ENCODE data around the gene PSG1.
"Not testable (repeated sequence)": the region's sequence is repeated elsewhere in the genome, so short reads cannot be mapped to it uniquely, and the experiment has no call there.

The PSG1 gene

DNA sequence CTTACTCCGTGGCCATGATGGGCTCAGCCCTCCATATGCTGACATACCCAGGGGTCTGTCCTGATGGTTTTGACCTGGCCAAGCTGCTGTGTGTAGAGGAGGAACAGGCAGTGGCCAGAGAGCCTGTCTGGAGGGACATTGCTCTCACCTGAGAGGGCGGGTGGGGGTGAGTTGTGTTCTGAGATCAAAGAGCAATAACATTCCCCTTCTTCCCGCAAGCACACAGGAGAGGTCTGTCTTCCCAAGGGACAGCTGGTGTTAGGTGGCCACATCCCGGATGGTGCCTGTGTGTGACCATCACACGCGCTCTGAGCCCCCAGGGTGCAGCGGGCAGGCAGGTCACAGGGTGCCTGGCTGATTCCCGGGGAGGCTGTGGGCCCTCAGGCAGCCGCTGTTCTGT, 1.1 kb upstream of the PSG1 start:
- not testable (repeated sequence) for DNase-seq

DNA sequence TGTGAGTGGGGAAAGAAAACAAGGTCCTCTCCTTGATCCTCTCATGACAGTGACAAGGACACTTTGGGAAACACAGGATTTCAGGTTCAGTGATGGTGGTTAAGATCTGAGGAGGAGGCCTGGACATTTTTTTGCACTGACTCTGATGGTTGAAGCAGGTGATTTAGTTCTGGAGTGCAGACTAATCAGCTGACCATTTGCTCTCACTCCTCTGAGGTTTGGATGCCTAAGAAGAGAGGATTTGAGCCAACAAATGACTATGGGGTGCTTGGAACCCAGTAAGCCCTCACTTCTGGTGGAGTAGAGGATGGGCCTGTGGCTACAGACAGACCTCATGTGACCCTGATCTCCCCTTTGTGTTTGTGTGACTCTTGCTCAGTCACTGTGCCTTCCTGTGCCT, 2.9 kb downstream of the PSG1 start:
- DNase-seq = not testable (repeated sequence)

DNA sequence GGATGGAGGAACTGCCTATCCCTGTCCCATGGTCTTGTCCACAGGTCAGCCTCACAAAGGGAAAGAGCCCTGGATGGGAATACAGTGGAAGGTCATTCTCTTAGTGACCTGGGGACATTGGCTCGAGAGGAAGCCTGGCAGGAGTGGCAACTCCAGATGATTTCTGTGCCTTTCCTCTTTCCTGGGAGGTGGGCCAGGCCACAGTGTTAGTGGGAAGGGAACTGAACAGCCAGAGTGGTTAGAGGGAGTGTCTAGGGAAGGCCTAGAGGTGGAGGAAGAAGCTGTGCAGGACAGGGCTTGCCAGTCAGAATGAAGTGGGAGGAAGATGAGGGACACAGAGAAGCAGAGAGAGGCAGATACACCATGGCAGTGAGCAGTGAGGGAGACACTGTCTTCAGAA, 3.6 kb downstream of the PSG1 start:
- not testable (repeated sequence) for DNase-seq

DNA sequence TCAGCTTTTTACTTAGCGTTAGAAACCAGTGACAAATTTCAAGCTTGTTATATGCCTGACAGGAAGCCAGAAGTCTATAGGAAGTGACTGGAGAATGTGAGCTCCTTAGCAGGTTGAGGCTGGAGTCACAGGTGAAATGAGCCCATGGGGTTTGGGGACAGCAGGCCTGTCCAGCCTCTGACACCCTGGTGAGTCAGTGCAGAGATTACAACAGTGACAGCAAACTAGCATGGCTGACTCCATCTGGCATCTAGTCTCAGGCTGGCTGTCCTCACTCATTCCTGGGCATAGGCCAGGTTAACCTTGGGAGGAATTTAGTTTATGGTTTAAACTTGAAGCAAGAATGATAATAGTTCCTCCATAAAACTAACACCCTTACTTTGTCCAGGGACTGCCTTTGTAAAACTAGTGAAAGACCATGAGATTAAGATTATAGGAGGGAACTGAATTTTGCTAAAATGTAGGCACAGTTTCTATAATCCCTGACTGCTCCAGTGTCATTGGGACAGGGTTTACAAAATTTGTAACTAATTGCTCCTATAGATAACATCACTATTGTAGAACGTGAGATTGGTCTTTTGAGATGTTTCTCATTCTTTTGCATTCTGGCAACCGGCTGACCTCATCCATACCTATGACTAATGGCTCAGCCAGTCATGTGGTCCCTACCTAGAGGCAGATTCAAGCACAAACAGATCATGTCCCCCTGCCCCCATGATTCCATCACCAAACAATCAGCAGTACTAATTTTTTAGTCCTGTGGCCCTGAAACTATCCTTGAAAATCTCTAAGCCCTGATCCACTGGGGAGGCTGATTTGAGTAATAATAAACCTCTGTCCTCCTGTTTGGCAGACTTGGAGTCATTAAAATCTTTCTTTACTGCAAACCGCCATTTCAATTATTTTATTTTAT, 4.4 kb downstream of the PSG1 start:
- not testable (repeated sequence) for DNase-seq

DNA sequence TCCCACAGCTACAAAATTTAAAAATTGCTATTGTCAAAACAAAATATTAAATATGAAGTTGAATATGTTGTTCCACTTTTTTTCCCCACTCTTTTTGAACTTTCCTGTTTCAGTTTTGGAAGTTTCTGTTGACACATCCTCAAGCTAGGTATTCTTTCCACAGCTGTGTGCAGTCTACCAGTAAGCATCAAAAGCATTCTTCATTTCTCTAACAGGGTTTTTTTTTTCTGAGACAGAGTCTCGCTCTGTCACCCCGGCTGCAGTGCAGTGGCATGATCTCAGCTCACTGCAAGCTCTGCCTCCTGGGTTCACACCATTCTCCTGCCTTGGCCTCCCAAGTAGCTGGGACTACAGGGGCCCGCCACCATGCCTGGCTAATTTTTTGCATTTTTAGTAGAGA, 5.4 kb downstream of the PSG1 start:
- not testable (repeated sequence) for DNase-seq

DNA sequence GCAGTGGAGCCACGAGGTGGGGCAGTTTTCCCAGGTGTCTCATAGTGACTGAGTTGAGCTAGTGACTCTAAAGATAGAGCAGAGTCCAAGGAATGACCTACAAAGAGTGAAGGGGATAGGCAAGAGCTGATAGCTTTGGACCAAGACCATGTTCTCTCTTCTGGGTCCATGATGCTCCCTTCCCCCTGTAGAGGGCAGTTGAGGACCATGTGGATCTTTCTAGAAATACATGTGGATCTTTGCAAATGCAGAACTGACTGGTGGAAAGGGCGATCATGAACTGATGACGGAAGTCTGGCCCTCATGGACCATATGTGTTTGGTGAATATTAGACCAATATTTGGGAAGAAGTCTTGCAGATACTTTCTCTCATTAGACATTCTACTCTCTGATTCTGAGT, 6.9 kb downstream of the PSG1 start:
- no peak for DNase-seq

DNA sequence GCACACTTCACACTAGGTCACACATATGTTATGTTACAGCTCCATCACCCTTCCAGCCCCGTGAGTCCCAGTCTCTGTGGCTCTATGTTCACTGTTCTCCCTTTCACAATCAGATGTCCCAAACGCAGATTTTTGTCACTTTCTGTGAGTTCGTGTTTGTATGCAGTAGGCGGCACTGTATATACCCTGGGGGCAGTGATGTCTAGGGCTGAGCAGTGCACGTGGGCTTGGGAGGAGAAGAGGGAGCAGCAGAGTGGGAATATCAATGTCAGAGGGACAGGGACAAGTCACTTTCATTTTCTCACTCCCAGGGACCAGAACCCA, 22.0 kb downstream of the PSG1 start:
- no peak for DNase-seq

DNA sequence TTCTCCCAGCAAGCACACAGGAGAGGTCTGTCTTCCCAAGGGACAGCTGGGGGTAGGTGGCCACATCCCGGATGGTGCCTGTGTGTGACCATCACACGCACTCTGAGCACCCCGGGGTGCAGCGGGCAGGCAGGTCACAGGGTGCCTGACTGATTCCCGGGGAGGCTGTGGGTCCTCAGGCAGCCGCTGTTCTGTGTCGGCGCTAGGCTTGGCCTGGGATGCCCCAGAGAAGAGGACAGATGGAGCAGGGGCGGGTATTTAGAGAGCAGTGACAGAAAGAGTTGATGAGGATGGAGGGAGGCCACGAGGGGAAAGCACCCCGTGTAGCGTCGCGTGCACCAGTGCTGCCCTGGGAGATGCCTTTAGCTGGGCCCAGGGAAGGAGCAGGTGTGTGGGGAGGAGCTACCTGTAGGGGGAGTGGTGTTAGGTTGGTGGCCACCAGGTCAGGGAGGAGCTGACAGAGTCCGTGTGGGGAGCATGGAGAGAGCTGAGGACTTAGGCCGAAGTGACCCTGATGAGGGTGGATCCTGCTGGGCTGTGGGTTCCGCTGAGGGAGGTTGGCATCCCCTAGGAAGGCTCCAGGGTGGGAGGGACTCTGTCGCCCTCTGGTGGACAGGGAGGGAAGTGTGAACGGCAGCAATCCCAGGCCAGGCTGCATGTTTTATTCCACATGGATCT, 22.5 kb downstream of the PSG1 start:
- not testable (repeated sequence) for DNase-seq

DNA sequence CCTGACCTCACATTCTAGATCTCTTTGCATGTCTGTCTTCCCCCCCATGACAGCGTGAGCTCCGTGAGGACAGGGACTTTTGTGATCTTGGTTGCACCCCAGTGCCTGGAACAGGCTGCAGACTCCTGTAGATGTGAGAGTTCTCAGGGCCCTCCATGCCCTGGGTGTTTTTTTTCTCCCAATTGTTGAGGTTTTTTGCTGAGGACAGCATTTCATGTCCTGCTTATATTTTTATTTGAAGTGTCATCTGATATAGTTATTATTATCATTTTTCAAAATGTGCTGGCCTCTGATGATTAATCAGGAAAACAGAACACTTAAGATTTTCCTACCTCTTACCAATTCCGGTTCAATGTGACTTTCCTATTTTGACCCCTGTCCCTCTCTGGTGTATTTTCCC, 24.8 kb downstream of the PSG1 start:
- not testable (repeated sequence) for DNase-seq

DNA sequence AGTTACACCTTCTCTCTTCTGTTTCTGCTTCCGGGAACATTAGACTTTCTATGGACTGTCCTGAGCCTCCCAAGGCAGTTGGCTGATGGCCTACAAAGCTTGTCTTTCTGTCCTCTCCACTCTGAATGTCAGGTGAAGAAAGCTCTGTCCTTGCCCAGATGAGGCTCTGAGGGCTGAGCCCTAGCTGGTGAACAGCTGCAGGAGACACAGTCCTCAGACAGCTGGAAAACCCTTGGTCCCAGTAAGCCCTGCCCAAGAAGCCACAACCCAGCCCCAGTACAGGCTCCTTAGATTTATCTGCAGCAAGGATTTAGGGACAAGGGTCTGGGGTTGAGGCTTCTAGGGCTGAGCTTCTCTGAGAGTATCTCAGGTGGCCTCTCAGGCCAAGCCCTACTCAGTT, 26.3 kb downstream of the PSG1 start:
- DNase-seq = not testable (repeated sequence)

DNA sequence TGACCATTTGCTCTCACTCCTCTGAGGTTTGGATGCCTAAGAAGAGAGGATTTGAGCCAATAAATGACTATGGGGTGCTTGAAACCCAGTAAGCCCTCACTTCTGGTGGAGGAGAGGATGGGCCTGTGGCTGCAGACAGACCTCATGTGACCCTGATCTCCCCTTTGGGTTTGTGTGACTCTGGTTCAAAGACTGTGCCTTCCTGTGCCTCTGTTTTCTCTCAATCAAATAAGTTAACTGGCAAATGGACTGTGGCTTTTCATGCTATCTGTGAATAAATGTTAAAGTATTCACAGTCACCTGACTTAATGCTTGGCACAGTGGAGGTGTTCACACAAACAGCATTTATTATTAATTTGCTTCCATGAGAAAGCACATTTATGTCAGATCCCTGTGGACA, 26.7 kb downstream of the PSG1 start:
- DNase-seq = not testable (repeated sequence)

DNA sequence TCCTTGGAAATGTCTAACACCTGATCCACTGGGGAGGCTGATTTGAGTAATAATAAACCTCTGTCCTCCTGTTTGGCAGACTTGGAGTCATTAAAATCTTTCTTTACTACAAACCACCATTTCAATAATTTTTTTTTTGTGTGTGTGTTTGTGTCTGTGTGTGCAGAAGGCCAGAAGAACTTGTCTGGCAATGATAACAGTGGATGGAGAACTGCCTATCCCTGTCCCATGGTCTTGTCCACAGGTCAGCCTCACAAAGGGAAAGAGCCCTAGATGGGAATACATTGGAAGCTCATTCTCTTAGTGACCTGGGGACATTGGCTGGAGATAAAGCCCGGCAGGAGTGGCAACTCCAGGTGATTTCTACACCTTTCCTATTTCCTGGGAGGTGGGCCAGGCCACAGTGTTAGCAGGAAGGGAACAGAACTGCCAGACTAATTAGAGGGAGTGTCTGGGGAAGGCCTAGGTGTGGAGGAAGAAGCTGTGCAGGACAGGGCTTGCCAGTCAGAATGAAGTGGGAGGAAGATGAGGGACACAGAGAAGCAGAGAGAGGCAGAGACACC, 27.7 kb downstream of the PSG1 start:
- not testable (repeated sequence) for DNase-seq

DNA sequence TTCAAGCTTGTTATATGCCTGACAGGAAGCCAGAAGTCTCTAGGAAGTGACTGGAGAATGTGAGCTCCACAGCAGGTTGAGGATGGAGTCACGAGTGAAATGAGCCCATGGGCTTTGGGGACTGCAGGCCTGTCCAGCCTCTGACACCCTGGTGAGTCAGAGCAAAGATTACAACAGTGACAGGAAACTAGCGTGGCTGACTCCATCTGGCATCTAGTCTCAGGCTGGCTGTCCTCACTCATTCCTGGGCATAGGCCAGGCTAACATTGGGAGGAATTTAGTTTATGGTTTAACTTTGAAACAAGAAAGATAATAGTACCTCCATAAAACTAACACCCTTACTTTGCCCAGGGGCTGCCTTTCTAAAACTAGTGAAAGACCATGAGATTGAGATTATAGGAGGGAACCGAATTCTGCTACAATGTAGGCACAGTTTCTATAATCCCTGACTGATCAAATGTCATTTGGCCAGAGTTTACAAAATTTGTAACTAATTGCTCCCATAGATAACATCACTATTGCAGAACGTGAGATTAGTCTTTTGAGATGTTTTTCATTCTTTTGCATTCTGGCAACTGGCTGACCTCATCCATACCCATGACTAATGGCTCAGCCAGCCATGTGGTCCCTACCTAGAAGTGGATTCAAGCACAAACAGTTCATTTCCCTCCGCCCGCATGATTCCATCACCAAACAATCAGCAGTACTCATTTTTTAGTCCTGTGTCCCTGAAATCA, 28.4 kb downstream of the PSG1 start:
- DNase-seq = no peak

DNA sequence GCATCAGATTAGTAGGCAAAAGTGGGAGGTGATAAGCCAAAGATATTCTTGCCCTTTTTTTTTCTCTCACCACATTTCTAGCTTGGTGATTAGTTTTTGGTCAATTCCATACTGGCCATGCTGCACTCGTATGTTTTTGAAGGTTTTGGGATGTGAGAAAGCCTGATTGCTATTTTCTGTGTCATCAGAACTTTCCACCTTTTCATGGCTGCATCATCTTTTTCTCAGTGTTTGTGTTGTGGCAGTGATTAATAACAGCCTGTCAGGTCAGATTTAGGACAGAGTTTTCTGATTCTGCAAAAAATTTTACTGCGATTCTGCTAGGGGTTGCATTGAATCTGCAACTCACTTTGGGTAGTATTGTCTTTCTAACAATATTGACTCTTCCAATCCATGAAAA, 32.9 kb downstream of the PSG1 start:
- DNase-seq = no peak

DNA sequence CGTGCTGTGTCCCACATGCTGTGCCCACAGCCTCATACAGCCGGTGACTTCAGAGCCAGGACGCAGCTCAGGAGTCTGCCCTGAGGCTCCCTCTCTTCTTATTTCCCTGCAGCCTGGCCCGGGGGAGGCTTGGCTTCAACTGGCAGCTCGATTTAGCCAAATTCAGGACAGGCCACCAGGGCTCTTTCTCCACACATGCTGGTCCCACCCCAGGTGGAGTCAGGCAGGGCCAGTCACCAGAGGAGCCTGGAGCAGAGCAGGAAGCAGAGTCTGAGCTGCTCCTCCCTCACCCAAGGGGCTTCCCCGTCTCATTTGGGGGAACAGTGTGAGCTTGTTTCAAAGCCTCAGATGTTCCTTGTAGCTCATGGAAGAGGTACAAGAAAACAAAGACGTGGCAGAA, 35.9 kb downstream of the PSG1 start:
- not testable (repeated sequence) for DNase-seq

DNA sequence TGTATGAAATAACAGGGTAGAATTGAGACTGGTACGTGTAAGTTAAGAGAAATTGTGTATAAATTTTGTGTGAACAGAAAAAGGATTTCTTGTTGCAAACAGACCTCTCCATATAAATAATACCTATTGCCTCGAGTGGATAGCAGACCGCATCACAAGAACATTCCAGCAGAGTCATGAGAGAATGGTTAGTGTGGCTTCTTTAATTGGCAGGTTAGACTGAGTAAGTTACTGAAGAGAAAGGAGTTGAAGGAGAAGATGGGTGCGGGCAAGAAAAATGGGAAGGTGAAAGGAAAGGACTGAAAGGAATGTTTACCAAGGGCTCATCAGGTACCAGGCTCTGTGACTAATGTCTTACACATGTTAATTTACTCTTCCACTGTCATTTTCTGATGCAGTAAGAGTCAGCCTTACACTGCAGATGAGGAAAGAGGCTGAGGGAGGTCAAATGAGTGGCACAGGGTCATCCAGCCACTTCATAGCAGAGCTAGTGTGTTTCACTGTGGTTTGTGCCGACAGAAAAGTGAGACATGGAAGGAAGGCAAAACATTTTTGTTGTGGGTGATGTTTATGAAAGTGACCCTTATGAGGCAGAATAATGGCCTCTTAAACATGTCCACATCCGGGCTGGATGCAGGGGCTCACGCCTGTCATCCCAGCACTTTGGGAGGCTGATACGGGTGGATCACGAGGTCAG, 46.6 kb downstream of the PSG1 start:
- DNase-seq = not testable (repeated sequence)

DNA sequence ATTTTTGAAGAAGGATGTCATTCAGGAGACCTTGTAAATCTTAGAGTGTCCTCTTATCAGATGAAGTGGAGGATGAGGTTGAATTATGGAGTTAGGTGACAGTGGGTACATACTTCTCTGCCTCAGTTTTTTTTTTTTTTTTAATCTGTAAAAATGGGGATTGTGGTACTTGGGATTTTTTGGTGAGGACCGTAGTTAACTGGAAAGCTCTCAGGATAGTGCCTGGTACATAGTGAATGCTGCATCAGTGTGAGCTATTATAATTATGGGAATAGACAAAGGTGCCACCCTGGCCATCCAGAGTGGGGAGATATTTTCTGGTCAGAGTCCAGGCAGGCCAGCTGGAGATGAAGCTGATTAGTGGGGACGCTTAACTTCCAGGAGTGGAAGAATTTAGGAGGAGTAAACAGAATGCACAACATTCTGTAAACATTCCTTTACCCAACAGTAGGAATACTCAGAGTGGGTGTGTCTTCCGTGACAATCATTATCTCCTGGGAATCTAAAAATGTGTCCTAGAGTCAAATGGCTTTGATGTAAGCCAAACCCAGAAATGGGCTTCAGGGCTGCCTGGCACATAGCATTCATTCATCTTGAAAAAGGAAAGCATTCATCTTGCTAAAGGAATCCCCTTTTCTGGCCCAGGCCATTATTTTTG, 47.4 kb downstream of the PSG1 start:
- DNase-seq = not testable (repeated sequence)

DNA sequence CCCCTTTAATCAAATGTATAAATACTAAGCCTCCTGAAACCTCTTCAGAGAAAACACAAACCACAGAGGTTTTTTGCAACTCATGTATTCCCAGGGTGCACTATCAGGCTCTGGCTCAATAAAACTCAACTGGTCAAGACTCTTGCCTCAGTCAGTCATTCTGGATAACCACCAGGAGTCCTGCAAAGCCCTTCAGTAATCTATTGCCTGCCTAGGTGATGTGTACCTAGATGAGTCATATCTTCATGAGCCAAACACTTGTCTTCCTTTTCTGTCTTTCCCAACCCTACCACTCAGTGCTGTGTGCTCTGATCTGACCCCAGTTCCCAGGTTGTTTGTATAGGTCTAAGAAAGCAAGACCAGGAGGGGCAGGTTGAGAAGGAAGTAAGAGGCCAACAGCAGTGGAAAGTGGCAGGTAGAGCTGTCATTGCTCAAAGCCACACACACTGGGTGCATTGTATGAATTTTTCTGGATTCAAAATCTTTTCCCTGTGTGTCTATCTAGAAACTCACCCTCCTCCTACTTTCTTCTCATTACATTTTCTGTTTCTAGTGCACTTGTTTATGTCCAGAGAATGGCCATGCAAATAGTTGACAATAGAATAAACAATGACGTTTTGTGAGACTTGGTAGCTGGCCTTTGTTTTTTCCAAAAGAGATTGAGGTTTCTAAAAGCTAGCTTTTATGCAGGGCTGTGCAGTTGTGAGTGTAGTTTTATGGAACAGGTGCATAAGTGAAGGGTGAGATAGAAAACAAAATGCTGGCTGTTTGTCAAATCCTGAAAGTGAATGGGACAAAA, 48.1 kb downstream of the PSG1 start:
- DNase-seq = no peak

DNA sequence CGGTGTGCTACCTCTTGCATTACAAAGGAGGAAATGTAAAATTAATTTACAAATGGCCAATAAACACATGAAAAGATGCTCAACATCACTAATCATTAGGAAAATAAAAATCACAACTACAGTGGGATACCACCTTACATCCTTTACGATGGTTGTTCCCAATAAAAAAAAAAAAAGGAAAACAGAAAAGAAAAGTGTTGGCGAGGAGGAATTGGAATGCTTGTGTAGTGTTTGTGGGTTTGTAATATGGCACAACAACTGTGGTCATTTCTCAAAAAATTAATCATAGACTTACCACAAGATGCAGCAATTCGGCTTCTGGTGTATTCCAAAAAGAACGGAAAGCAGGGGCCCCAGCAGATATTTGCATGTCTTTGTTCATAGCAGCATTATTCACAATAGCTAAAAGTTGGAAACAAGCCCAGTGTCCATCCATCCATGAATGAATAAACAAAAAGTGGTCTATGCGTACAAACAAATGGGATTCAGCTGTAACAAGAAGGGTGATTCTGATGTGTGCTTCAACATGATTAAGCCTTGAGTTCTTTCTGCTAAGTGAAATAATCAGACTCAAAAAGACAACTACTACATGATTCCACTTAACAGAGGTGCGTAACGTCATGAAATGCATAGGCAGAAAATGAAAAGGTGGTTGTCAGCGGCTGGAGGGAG, 58.1 kb downstream of the PSG1 start:
- not testable (repeated sequence) for DNase-seq

DNA sequence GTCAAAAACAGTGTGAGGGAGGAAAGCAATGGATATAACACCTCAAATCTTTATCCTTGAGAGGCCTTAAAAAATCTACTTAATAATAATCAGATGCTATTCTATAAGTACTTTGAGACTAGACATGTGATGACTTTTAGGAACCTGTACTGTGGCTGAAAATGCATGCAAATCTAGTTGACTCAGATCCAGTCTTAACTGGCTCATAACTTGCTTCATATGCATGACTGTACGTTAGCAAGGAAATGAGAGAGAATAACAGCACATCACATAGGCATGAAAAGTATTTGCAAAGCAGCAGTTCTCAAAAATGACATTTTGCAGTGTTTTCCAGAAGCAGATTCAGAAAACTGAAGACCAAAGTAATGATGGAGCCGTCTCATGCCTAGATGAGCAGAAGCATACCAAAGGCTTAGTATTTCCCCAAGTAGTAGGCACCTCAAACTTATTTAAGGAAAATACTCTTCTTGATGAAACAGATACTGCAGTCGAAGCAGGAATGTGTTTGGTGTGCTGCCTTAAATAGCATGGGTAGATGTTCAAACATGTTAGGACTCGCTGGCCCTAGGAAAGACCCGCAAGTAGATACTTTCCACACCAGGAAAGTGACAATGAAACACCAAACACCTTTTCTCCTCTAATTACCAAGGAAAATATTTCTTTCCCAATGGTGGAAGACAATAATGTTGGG, 59.4 kb downstream of the PSG1 start:
- DNase-seq = not testable (repeated sequence)

All from activated naive CD4-positive, alpha-beta T cell treated with anti-CD3 and anti-CD28 coated beads, Interleukin-2, amount 50 U/mL, for 16 hours (primary cell).